Measurements from ENCODE around the gene CD300E.

GRCh38 chr17:74647871-74648672, 24.5 kb upstream of the CD300E start:
- no peak for TF ChIP-seq EZH2 (IDR thresholded peaks at IDR 0.05; ENCODE audit: borderline replicate concordance, low read depth, low read length, severe bottlenecking)
- no peak for TF ChIP-seq CTCF (IDR thresholded peaks at IDR 0.05; ENCODE audit: extremely low read depth in 1 of 2, insufficient read depth in 1 of 2, low read depth in 1 of 2, low read length in 2 of 2)
- no peak for TF ChIP-seq POLR2A (IDR thresholded peaks at IDR 0.05; ENCODE audit: low read depth, low read length)
- no peak for TF ChIP-seq POLR2AphosphoS5 (IDR thresholded peaks at IDR 0.05; ENCODE audit: insufficient read depth, low read depth, low read length)

Data from endothelial cell of umbilical vein (primary cell).